HEK293T (cell line): ENCODE data around the gene HLA-DRB5.

ENCODE experiments used
- HDGF ChIP-seq: fragments of 450-650 bp; IDR thresholded peaks from 2 replicates; pipeline ENCODE4 v1.6.1; 2017; ENCODE audit warnings: antibody characterized with exemption, borderline replicate concordance
- LEF1 ChIP-seq: fragments of 450-650 bp; IDR thresholded peaks from 2 replicates; pipeline ENCODE4 v1.6.1; 2017; ENCODE audit warnings: mild to moderate bottlenecking, borderline replicate concordance
- SP1 ChIP-seq: fragments of 450-650 bp; IDR thresholded peaks from 2 replicates; pipeline ENCODE4 v1.6.1; 2017

- TF ChIP-seq HDGF (no peak), SP1 (no peak), LEF1 (no peak)
Measured at GRCh38 chr6:32529697-32530430, at the start of gene HLA-DRB5.
